Progenitor cell of endocrine pancreas (in vitro differentiated cells): ENCODE data around the gene PDSS2. TPM values are rescaled to one million over a fixed set of nuclear protein-coding genes. Genes with fewer than 3 reads are reported as not detected.

Experiments used
- DNase-seq: peaks from one replicate; pipeline ENCODE4 v3.0.0; 2021; ENCODE audit warnings: low spot score; ENCODE audit not compliant: unreplicated experiment
- H3K27ac Mint-ChIP-seq: 2 replicates; pipeline ENCODE4 v1.8.0; 2021; ENCODE audit warnings: mild to moderate bottlenecking, moderate library complexity, mixed read lengths
- H3K27me3 Mint-ChIP-seq: 2 replicates; pipeline ENCODE4 v1.8.0; 2021; ENCODE audit warnings: mixed read lengths
- H3K36me3 Mint-ChIP-seq: 2 replicates; pipeline ENCODE4 v1.8.0; 2022; ENCODE audit warnings: mixed read lengths; ENCODE audit not compliant: insufficient read depth
- H3K4me1 Mint-ChIP-seq: 2 replicates; pipeline ENCODE4 v1.8.0; 2021; ENCODE audit warnings: low read depth, mixed read lengths
- H3K4me3 Mint-ChIP-seq: 2 replicates; pipeline ENCODE4 v1.8.0; 2021; ENCODE audit warnings: low read depth, mild to moderate bottlenecking, moderate library complexity, mixed read lengths
- H3K9me3 Mint-ChIP-seq: 2 replicates; pipeline ENCODE4 v1.8.0; 2021; ENCODE audit warnings: low read depth, mixed read lengths
- CTCF ChIP-seq: fragments of 200-600 bp; sonication (generic); IDR thresholded peaks from one replicate; pipeline ENCODE4 v1.5.0; 2021; ENCODE audit warnings: antibody characterized with exemption, mild to moderate bottlenecking; ENCODE audit not compliant: unreplicated experiment
- total RNA-seq: library from RNA; stranded (reverse); gene quantifications from 2 replicates; pipeline ENCODE4 v1.2.1, GENCODE V29; 2021

The PDSS2 gene
- total RNA-seq, 1 donor from 2014 or later, result 12.8 TPM

DNA sequence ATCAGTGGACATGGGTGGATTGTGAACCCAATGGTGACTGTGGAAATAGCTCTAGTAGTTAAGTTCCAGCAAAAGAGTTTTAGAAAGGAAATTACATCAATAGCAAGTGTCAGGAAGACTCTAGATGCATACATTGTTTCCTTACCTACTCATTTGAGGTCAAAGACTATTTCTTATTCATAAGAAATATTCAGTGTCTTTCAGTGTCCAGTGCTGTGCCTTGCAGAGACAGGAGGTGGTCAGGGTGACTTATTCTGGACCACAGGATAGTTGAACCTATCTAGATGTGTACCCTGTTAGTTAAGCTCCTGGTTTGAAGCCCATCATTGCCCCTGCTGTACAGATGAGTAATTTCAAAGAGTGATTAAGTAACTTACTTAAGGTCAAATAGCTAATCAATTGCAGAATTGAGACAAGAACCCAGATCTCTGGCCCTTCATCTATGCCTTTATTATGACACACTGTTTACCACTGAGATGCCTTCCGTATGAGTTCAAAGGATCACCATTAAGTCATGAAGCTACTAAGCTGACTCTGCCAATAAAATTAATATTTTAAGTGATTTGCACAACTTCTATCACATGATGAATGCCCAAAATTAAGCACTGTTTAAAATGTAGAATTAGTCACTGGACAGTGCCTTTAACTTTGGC is 136.1 kb downstream of the PDSS2 start:
- Mint-ChIP-seq H3K9me3 (peaks cover 2% of the 10 kb centered on the region), H3K4me1 (peaks cover 8% of the 10 kb centered on the region), H3K27me3 (no peaks in the 10 kb centered on the region), H3K4me3 (no peak overlapping the region), H3K27ac (no peak overlapping the region), H3K36me3 (peaks cover 3% of the 10 kb centered on the region)
- DNase-seq, result no peak
- no peak for TF ChIP-seq CTCF

DNA sequence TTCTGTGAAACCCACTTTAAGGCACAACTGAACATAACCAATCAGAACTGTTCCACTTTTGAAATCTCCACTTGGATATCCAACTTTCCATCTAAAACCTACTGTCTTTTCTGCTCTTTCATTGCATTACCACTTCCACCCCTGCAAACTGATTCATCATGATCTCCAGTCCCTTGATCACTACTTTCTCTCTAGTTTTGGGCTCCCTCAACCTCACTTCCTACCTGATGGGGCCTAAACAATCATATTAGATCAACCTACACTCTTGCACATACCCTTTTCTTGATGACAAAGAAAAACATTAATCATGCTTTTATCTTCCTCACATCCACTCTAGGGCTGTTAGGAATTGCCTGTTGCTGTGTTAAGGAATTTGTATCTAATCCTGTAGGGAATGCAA is 137.6 kb downstream of the PDSS2 start:
- Mint-ChIP-seq H3K36me3 (peaks cover 3% of the 10 kb centered on the region), H3K4me3 (no peak overlapping the region), H3K27me3 (no peaks in the 10 kb centered on the region), H3K27ac (no peak overlapping the region), H3K9me3 (peaks cover 2% of the 10 kb centered on the region), H3K4me1 (peaks cover 8% of the 10 kb centered on the region)
- no peak for DNase-seq
- TF ChIP-seq CTCF, result no peak

- DNase-seq, result no peak
- TF ChIP-seq CTCF, result no peak
- Mint-ChIP-seq H3K27me3 (no peaks in the 10 kb centered on the region), H3K9me3 (no peaks in the 10 kb centered on the region), H3K4me1 (peaks cover 11% of the 10 kb centered on the region), H3K36me3 (no peaks in the 10 kb centered on the region), H3K27ac (no peak overlapping the region), H3K4me3 (no peak overlapping the region)
Measured at GRCh38 chr6:107319906-107320530, 139.3 kb downstream of the PDSS2 start.

DNA sequence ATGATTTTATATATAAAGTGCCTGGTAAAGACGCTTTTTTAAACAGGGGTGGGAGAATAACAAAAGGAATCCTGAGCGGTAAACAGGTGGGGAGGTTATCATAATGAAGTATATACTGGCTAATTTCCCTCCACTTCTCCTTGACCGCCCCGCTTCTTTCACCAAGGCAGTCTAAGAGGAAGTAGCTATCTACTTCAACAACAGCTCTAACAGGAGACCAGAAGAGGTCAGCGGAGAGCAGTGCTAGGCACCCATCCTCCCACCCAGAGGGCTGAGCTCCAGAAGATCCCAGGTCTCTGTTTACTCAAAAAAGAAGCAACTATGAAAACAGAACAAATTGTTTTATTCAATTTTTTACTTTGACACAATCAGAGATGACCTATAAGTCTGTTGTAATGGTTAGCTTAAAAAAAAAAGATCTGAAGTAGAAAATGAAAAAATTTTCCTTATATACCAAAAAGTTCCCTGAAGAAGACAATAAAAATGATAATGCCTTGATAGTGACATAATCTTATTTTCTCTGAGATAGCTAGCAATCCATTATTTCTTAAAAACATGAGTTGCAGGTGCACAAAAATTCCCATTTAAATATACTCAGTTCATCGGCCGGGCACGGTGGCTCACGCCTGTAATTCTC is 141.1 kb downstream of the PDSS2 start:
- no peaks in the 10 kb centered on the region for H3K27me3 Mint-ChIP-seq
- H3K36me3 Mint-ChIP-seq, result no peaks in the 10 kb centered on the region
- peak; percentile 66 for TF ChIP-seq CTCF
- DNase-seq, result no peak
- no peak overlapping the region for H3K27ac Mint-ChIP-seq
- peaks cover 6% of the 10 kb centered on the region for H3K4me1 Mint-ChIP-seq
- no peak overlapping the region for H3K4me3 Mint-ChIP-seq
- H3K9me3 Mint-ChIP-seq, result no peaks in the 10 kb centered on the region

GRCh38 chr6:107315114-107315513 is 144.2 kb downstream of the PDSS2 start:
- Mint-ChIP-seq H3K4me3 (no peak overlapping the region), H3K27me3 (no peaks in the 10 kb centered on the region), H3K27ac (no peak overlapping the region), H3K36me3 (no peaks in the 10 kb centered on the region), H3K4me1 (peaks cover 12% of the 10 kb centered on the region), H3K9me3 (peaks cover 3% of the 10 kb centered on the region)
- TF ChIP-seq CTCF, result no peak
- DNase-seq, result no peak
